Effector memory CD8-positive, alpha-beta T cell (primary cell): Measurements from ENCODE around the gene DHCR7.

Experiments
- ATAC-seq: fragments of 150-1000 bp; cut with Tn5 transposase; replicated peaks from 2 replicates; pipeline ENCODE4 v1.10.0; 2021; ENCODE audit warnings: mild to moderate bottlenecking, moderate library complexity
- DNase-seq, 3 experiments: peaks; one replicate each; pipeline ENCODE4 v3.0.0; 2021
- H3K27ac Mint-ChIP-seq, 2 donors: one replicate each; pipeline ENCODE4 v1.8.0; 2022; ENCODE audit warnings: mild to moderate bottlenecking in 2 of 2, mixed read lengths in 2 of 2, moderate library complexity in 2 of 2
- H3K27me3 Mint-ChIP-seq, 2 donors: one replicate each; pipeline ENCODE4 v1.8.0; 2022; ENCODE audit warnings: mixed read lengths in 2 of 2
- H3K36me3 Mint-ChIP-seq: one replicate; pipeline ENCODE4 v1.8.0; 2022; ENCODE audit warnings: mild to moderate bottlenecking, moderate library complexity, mixed read lengths; ENCODE audit not compliant: insufficient read depth
- H3K4me1 Mint-ChIP-seq, 2 donors: one replicate each; pipeline ENCODE4 v1.8.0; 2022; ENCODE audit warnings: low read depth in 2 of 2, mixed read lengths in 2 of 2
- H3K4me3 Mint-ChIP-seq, 2 donors: one replicate each; pipeline ENCODE4 v1.8.0; 2022; ENCODE audit warnings: mild to moderate bottlenecking in 2 of 2, mixed read lengths in 2 of 2, moderate library complexity in 2 of 2
- H3K9me3 Mint-ChIP-seq, 2 donors: one replicate each; pipeline ENCODE4 v1.8.0; 2022; ENCODE audit warnings: mixed read lengths in 2 of 2

The DHCR7 gene

GRCh38 chr11:71397331-71397860 lies 50.8 kb downstream of the DHCR7 start:
- peaks cover 7 to 41% of the 10 kb centered on the region in 2 donors for H3K27me3 Mint-ChIP-seq
- no peak for DNase-seq
- H3K27ac Mint-ChIP-seq = no peak overlapping the region
- H3K9me3 Mint-ChIP-seq = no peaks in the 10 kb centered on the region
- no peaks in the 10 kb centered on the region for H3K4me1 Mint-ChIP-seq
- H3K4me3 Mint-ChIP-seq = no peak overlapping the region
- no peaks in the 10 kb centered on the region for H3K36me3 Mint-ChIP-seq
- ATAC-seq = no peak

GRCh38 chr11:71396548-71397123 lies 51.6 kb downstream of the DHCR7 start:
- H3K9me3 Mint-ChIP-seq = no peaks in the 10 kb centered on the region
- H3K27me3 Mint-ChIP-seq = peaks cover 13 to 41% of the 10 kb centered on the region in 2 donors
- no peak overlapping the region for H3K4me3 Mint-ChIP-seq
- DNase-seq (no peak), ATAC-seq (no peak)
- H3K27ac Mint-ChIP-seq = no peak overlapping the region
- no peaks in the 10 kb centered on the region for H3K36me3 Mint-ChIP-seq
- H3K4me1 Mint-ChIP-seq = no peaks in the 10 kb centered on the region

GRCh38 chr11:71395774-71396173 lies 52.4 kb downstream of the DHCR7 start:
- Mint-ChIP-seq H3K27me3 (peaks cover 13 to 38% of the 10 kb centered on the region in 2 donors), H3K9me3 (no peaks in the 10 kb centered on the region), H3K4me3 (no peak overlapping the region), H3K4me1 (no peaks in the 10 kb centered on the region), H3K36me3 (no peaks in the 10 kb centered on the region), H3K27ac (no peak overlapping the region)
- ATAC-seq (no peak), DNase-seq (no peak)

GRCh38 chr11:71395263-71395560 lies 53.0 kb downstream of the DHCR7 start:
- no peaks in the 10 kb centered on the region for H3K36me3 Mint-ChIP-seq
- DNase-seq (no peak), ATAC-seq (no peak)
- no peaks in the 10 kb centered on the region for H3K4me1 Mint-ChIP-seq
- H3K27me3 Mint-ChIP-seq = peaks cover 13 to 38% of the 10 kb centered on the region in 2 donors
- no peak overlapping the region for H3K4me3 Mint-ChIP-seq
- no peaks in the 10 kb centered on the region for H3K9me3 Mint-ChIP-seq
- H3K27ac Mint-ChIP-seq = no peak overlapping the region

- H3K27ac Mint-ChIP-seq = no peak overlapping the region
- no peak for ATAC-seq
- H3K36me3 Mint-ChIP-seq = no peaks in the 10 kb centered on the region
- H3K4me1 Mint-ChIP-seq = no peaks in the 10 kb centered on the region
- DNase-seq = no peak
- no peak overlapping the region for H3K4me3 Mint-ChIP-seq
- H3K27me3 Mint-ChIP-seq = peaks cover 24 to 41% of the 10 kb centered on the region in 2 donors
- peaks cover 0 to 5% of the 10 kb centered on the region in 2 donors for H3K9me3 Mint-ChIP-seq
Measured at GRCh38 chr11:71393283-71393682, 54.9 kb downstream of the DHCR7 start.

- Mint-ChIP-seq H3K36me3 (no peaks in the 10 kb centered on the region), H3K4me3 (no peak overlapping the region), H3K27ac (no peak overlapping the region), H3K4me1 (no peaks in the 10 kb centered on the region), H3K27me3 (peaks cover 35 to 44% of the 10 kb centered on the region in 2 donors), H3K9me3 (peaks cover 0 to 14% of the 10 kb centered on the region in 2 donors)
- no peak for DNase-seq
- no peak for ATAC-seq
Measured at GRCh38 chr11:71391796-71392195, 56.4 kb downstream of the DHCR7 start.

- H3K27ac Mint-ChIP-seq = no peak overlapping the region
- H3K9me3 Mint-ChIP-seq = peaks cover 0 to 14% of the 10 kb centered on the region in 2 donors
- DNase-seq (no peak), ATAC-seq (no peak)
- peaks cover 35 to 44% of the 10 kb centered on the region in 2 donors for H3K27me3 Mint-ChIP-seq
- H3K4me3 Mint-ChIP-seq = no peak overlapping the region
- no peaks in the 10 kb centered on the region for H3K36me3 Mint-ChIP-seq
- H3K4me1 Mint-ChIP-seq = no peaks in the 10 kb centered on the region
Measured at GRCh38 chr11:71391352-71391751, 56.8 kb downstream of the DHCR7 start.

GRCh38 chr11:71388637-71389235 lies 59.5 kb downstream of the DHCR7 start:
- Mint-ChIP-seq H3K4me3 (no peak overlapping the region), H3K4me1 (no peaks in the 10 kb centered on the region), H3K27me3 (peaks cover 35 to 48% of the 10 kb centered on the region in 2 donors), H3K36me3 (no peaks in the 10 kb centered on the region), H3K9me3 (peaks cover 0 to 14% of the 10 kb centered on the region in 2 donors), H3K27ac (no peak overlapping the region)
- DNase-seq (no peak), ATAC-seq (no peak)

GRCh38 chr11:71387784-71388636 lies 60.2 kb downstream of the DHCR7 start:
- DNase-seq = no peak
- Mint-ChIP-seq H3K4me1 (no peaks in the 10 kb centered on the region), H3K36me3 (no peaks in the 10 kb centered on the region), H3K9me3 (peaks cover 0 to 14% of the 10 kb centered on the region in 2 donors), H3K4me3 (no peak overlapping the region), H3K27ac (no peak overlapping the region), H3K27me3 (peaks cover 29 to 48% of the 10 kb centered on the region in 2 donors)
- ATAC-seq = no peak

GRCh38 chr11:71387200-71387599 lies 61.0 kb downstream of the DHCR7 start:
- DNase-seq (no peak), ATAC-seq (no peak)
- H3K4me1 Mint-ChIP-seq = peaks cover 0 to under 1% of the 10 kb centered on the region in 2 donors
- H3K36me3 Mint-ChIP-seq = no peaks in the 10 kb centered on the region
- peaks cover 0 to 14% of the 10 kb centered on the region in 2 donors for H3K9me3 Mint-ChIP-seq
- H3K4me3 Mint-ChIP-seq = no peak overlapping the region
- H3K27me3 Mint-ChIP-seq = peaks cover 26 to 49% of the 10 kb centered on the region in 2 donors
- no peak overlapping the region for H3K27ac Mint-ChIP-seq

- Mint-ChIP-seq H3K4me3 (no peak overlapping the region), H3K36me3 (no peaks in the 10 kb centered on the region), H3K27ac (no peak overlapping the region), H3K27me3 (peaks cover 22 to 47% of the 10 kb centered on the region in 2 donors), H3K4me1 (peaks cover 6 to 8% of the 10 kb centered on the region in 2 donors), H3K9me3 (peaks cover 0 to 14% of the 10 kb centered on the region in 2 donors)
- DNase-seq (no peak), ATAC-seq (no peak)
Measured at GRCh38 chr11:71386202-71386601, 62.0 kb downstream of the DHCR7 start.

GRCh38 chr11:71385091-71385490 lies 63.1 kb downstream of the DHCR7 start:
- Mint-ChIP-seq H3K27ac (no peak overlapping the region), H3K9me3 (peaks cover 2 to 14% of the 10 kb centered on the region in 2 donors), H3K36me3 (no peaks in the 10 kb centered on the region), H3K4me1 (peaks cover 6 to 8% of the 10 kb centered on the region in 2 donors), H3K4me3 (no peak overlapping the region), H3K27me3 (peaks cover 22 to 47% of the 10 kb centered on the region in 2 donors)
- no peak for ATAC-seq
- no peak for DNase-seq

GRCh38 chr11:71384561-71384960 lies 63.6 kb downstream of the DHCR7 start:
- H3K36me3 Mint-ChIP-seq = no peaks in the 10 kb centered on the region
- H3K4me3 Mint-ChIP-seq = no peak overlapping the region
- DNase-seq (no peak), ATAC-seq (no peak)
- H3K4me1 Mint-ChIP-seq = peaks cover 6 to 8% of the 10 kb centered on the region in 2 donors
- no peak overlapping the region for H3K27ac Mint-ChIP-seq
- peaks cover 2 to 14% of the 10 kb centered on the region in 2 donors for H3K9me3 Mint-ChIP-seq
- peaks cover 22 to 47% of the 10 kb centered on the region in 2 donors for H3K27me3 Mint-ChIP-seq
